GM18498 (cell line): Measurements from ENCODE around the gene VCL.
"Not testable (repeated sequence)": the region's sequence is repeated elsewhere in the genome, so short reads cannot be mapped to it uniquely, and the experiment has no call there.

Experiments
- ATAC-seq: cut with Tn5 transposase; IDR thresholded peaks from one replicate; pipeline ENCODE4 v1.9.1; 2021; ENCODE audit warnings: mild to moderate bottlenecking, moderate library complexity; ENCODE audit not compliant: unreplicated experiment

Gene VCL

GRCh38 chr10:74000892-74001669 lies 3.2 kb downstream of the VCL start:
- ATAC-seq: no peak

GRCh38 chr10:74006269-74006668 lies 8.4 kb downstream of the VCL start:
- ATAC-seq: no peak

- ATAC-seq: peak; percentile 63
Measured at GRCh38 chr10:74008212-74008731, 10.4 kb downstream of the VCL start.

GRCh38 chr10:74011017-74011416 lies 13.1 kb downstream of the VCL start:
- ATAC-seq: no peak

- ATAC-seq: no peak
Measured at GRCh38 chr10:74011770-74012169, 13.9 kb downstream of the VCL start.

- no peak for ATAC-seq
Measured at GRCh38 chr10:74012480-74012879, 14.6 kb downstream of the VCL start.

GRCh38 chr10:74013004-74013403 lies 15.1 kb downstream of the VCL start:
- ATAC-seq: no peak

GRCh38 chr10:74014574-74014973 lies 16.7 kb downstream of the VCL start:
- ATAC-seq: not testable (repeated sequence)

- ATAC-seq: no peak
Measured at GRCh38 chr10:74018241-74018640, 20.3 kb downstream of the VCL start.

GRCh38 chr10:74021248-74022055 lies 23.5 kb downstream of the VCL start:
- no peak for ATAC-seq

GRCh38 chr10:74022926-74023629 lies 25.2 kb downstream of the VCL start:
- ATAC-seq: no peak

GRCh38 chr10:74024600-74024999 lies 26.7 kb downstream of the VCL start:
- no peak for ATAC-seq

GRCh38 chr10:74025380-74025978 lies 27.6 kb downstream of the VCL start:
- no peak for ATAC-seq

- no peak for ATAC-seq
Measured at GRCh38 chr10:74026428-74027015, 28.6 kb downstream of the VCL start.

GRCh38 chr10:74027702-74028101 lies 29.8 kb downstream of the VCL start:
- no peak for ATAC-seq

GRCh38 chr10:74029943-74030342 lies 32.0 kb downstream of the VCL start:
- ATAC-seq: no peak

- not testable (repeated sequence) for ATAC-seq
Measured at GRCh38 chr10:74032208-74032607, 34.3 kb downstream of the VCL start.

GRCh38 chr10:74032900-74033655 lies 35.2 kb downstream of the VCL start:
- no peak for ATAC-seq

GRCh38 chr10:74033702-74034101 lies 35.8 kb downstream of the VCL start:
- ATAC-seq: no peak

GRCh38 chr10:74034301-74034700 lies 36.4 kb downstream of the VCL start:
- peak; percentile 56 for ATAC-seq
